Activated B cell treated with CpG ODN at 0.5 μM for 24 hours (primary cell): Measurements from ENCODE around the gene LTBP2. TPM values are rescaled to one million over a fixed set of nuclear protein-coding genes. Genes with fewer than 3 reads are reported as not detected.

Experiments used
- ATAC-seq: fragments of 200-7000 bp; cut with Tn5 transposase; one replicate; pipeline ENCODE4 v1.10.0; 2021; ENCODE audit warnings: low read depth, mild to moderate bottlenecking, moderate library complexity
- CTCF ChIA-PET: fragments of 350-600 bp; sonication (Branson Sonifier 250); formaldehyde crosslinking; loops from one replicate; lab custom pipeline; 2021; ENCODE audit warnings: antibody characterized with exemption; lab: Charles Lee
- POLR2A ChIA-PET: fragments of 350-600 bp; sonication (Branson Sonifier 250); formaldehyde crosslinking; loops from one replicate; lab custom pipeline; 2021; ENCODE audit warnings: antibody characterized with exemption; lab: Charles Lee
- DNase-seq: peaks from one replicate; pipeline ENCODE4 v3.0.0; 2022
- H3K27ac Mint-ChIP-seq: one replicate; pipeline ENCODE4 v1.8.0; 2020; ENCODE audit warnings: mixed read lengths
- H3K27me3 Mint-ChIP-seq: one replicate; pipeline ENCODE4 v1.8.0; 2021; ENCODE audit warnings: mixed read lengths
- H3K36me3 Mint-ChIP-seq: one replicate; pipeline ENCODE4 v1.8.0; 2021; ENCODE audit warnings: low read depth, mixed read lengths
- H3K4me1 Mint-ChIP-seq: one replicate; pipeline ENCODE4 v1.8.0; 2021; ENCODE audit warnings: mixed read lengths
- H3K4me3 Mint-ChIP-seq: one replicate; pipeline ENCODE4 v1.8.0; 2020; ENCODE audit warnings: mild to moderate bottlenecking, mixed read lengths
- H3K9me3 Mint-ChIP-seq: one replicate; pipeline ENCODE4 v1.8.0; 2020; ENCODE audit warnings: mixed read lengths
- CTCF ChIP-seq: fragments of 200-600 bp; IDR thresholded peaks from one replicate; pipeline ENCODE4 v1.8.0; 2022; ENCODE audit warnings: antibody characterized with exemption, mild to moderate bottlenecking
- intact Hi-C: fragments of 100-400 bp; cut with micrococcal nuclease; formaldehyde crosslinking; loops from one replicate; pipeline ENCODE4 v1.15.1; 2024
- total RNA-seq: library from RNA; stranded (reverse); gene quantifications from 2 replicates; pipeline ENCODE4 v1.2.3, GENCODE V29; 2022

LTBP2 gene
- total RNA-seq, 1 donor from 2014 or later: 0.11 TPM

DNA sequence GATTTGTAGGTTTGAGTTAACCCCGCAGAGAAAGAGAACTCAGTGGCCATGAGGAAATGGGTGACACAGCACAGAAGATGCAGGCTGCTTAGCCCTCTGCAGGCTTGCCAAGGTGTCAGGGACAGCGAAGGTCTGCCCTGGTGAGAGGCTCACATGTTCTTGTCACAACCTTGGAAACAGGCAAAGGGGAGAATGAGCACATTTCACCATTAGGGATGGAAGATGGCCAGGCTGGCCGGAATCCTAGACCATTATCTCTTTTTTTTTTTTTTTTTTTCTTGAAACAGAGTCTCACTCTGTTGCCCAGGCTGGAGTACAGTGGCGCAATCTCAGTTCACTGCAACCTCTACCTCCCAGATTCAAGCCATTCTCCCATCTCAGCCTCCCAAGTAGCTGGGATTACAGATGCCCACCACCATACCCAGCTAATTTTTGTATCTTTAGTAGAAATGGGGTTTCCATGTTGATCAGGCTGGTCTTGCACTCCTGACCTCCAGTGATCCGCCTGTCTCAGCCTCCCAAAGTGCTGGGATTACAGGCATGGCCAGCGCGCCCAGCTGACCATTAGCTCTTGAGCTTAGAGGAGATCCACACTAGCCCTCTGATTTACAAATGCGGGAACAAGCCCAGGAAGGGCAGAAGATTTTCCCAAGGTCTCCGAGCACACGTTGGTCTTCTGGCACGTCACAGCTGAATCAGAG, 34.6 kb downstream of the LTBP2 start:
- POLR2A ChIA-PET: no interaction called here
- intact Hi-C loops: no loop called here
- Mint-ChIP-seq H3K27ac (no peak overlapping the region), H3K4me3 (no peak overlapping the region), H3K4me1 (no peaks in the 10 kb centered on the region), H3K9me3 (no peaks in the 10 kb centered on the region), H3K27me3 (peaks cover 7% of the 10 kb centered on the region), H3K36me3 (no peaks in the 10 kb centered on the region)
- ATAC-seq (no peak), DNase-seq (no peak)
- CTCF ChIA-PET: no interaction called here
- TF ChIP-seq CTCF: no peak

GRCh38 chr14:74575936-74576335, 36.1 kb downstream of the LTBP2 start:
- intact Hi-C loops: no loop called here
- ATAC-seq: no peak
- POLR2A ChIA-PET: no interaction called here
- Mint-ChIP-seq H3K4me1 (no peaks in the 10 kb centered on the region), H3K27ac (no peak overlapping the region), H3K36me3 (no peaks in the 10 kb centered on the region), H3K9me3 (no peaks in the 10 kb centered on the region), H3K4me3 (no peak overlapping the region), H3K27me3 (peaks cover 7% of the 10 kb centered on the region)
- CTCF ChIA-PET: no interaction called here
- no peak for DNase-seq
- no peak for TF ChIP-seq CTCF

DNA sequence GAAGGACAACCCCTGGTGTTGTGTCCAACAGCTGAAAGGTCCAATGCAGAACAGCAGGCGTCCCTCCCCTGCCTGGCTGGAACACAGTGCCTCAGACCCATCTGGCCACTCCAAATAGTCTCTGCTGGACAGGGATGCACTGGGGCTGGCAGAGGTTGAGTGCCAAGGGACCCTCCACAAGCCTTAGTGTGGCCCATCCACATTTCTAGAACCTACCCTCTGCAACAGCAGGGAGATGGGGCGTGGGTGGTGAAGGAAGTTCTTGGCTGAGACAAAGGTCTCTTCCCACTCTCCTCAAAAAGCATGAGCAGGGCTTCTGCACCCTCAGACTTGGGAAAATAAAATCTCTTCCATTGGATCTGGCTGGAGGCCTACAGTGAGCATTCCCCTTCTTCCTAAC, 36.5 kb downstream of the LTBP2 start:
- intact Hi-C loops: no loop called here
- Mint-ChIP-seq H3K27me3 (peaks cover 7% of the 10 kb centered on the region), H3K36me3 (no peaks in the 10 kb centered on the region), H3K4me3 (no peak overlapping the region), H3K27ac (no peak overlapping the region), H3K9me3 (no peaks in the 10 kb centered on the region), H3K4me1 (no peaks in the 10 kb centered on the region)
- POLR2A ChIA-PET: no interaction called here
- TF ChIP-seq CTCF: no peak
- ATAC-seq (no peak), DNase-seq (no peak)
- CTCF ChIA-PET: no interaction called here

- H3K27ac Mint-ChIP-seq: no peak overlapping the region
- ATAC-seq (no peak), DNase-seq (no peak)
- TF ChIP-seq CTCF: no peak
- peaks cover 7% of the 10 kb centered on the region for H3K27me3 Mint-ChIP-seq
- H3K36me3 Mint-ChIP-seq: no peaks in the 10 kb centered on the region
- H3K9me3 Mint-ChIP-seq: no peaks in the 10 kb centered on the region
- intact Hi-C loops: no loop called here
- POLR2A ChIA-PET: no interaction called here
- no peaks in the 10 kb centered on the region for H3K4me1 Mint-ChIP-seq
- H3K4me3 Mint-ChIP-seq: no peak overlapping the region
- CTCF ChIA-PET: no interaction called here
Measured at GRCh38 chr14:74574706-74575105, 37.3 kb downstream of the LTBP2 start.

- ATAC-seq (no peak), DNase-seq (no peak)
- no peak overlapping the region for H3K4me3 Mint-ChIP-seq
- H3K36me3 Mint-ChIP-seq: no peaks in the 10 kb centered on the region
- H3K4me1 Mint-ChIP-seq: no peaks in the 10 kb centered on the region
- H3K9me3 Mint-ChIP-seq: no peaks in the 10 kb centered on the region
- no peak overlapping the region for H3K27ac Mint-ChIP-seq
- intact Hi-C loops: no loop called here
- no peak for TF ChIP-seq CTCF
- peaks cover 7% of the 10 kb centered on the region for H3K27me3 Mint-ChIP-seq
- ChIA-PET POLR2A (no interaction called here), CTCF (no interaction called here)
Measured at GRCh38 chr14:74574090-74574433, 38.0 kb downstream of the LTBP2 start.
